Activated naive CD4-positive, alpha-beta T cell (primary cell): Measurements from ENCODE around the gene CA5B.
A peak's percentile ranks its signal among the peaks of the same experiment; 100 is the strongest.
"Not testable (repeated sequence)": the region's sequence is repeated elsewhere in the genome, so short reads cannot be mapped to it uniquely, and the experiment has no call there.

ENCODE experiments used
- DNase-seq, 4 experiments: peaks; one replicate each; lab custom pipeline; 2025; lab: John Stamatoyannopoulos, UW

CA5B gene

GRCh38 chrX:15748841-15749240 lies 10.8 kb downstream of the CA5B start:
- DNase-seq: no peak

GRCh38 chrX:15749642-15750610 lies 11.9 kb downstream of the CA5B start:
- DNase-seq: peak in 1 of 4 experiments; percentile 4

GRCh38 chrX:15750611-15751154 lies 12.6 kb downstream of the CA5B start:
- no peak for DNase-seq

GRCh38 chrX:15751155-15751819 lies 13.2 kb downstream of the CA5B start:
- no peak for DNase-seq

- no peak for DNase-seq
These were observed 17.0 kb downstream of the CA5B start for GRCh38 chrX:15755091-15755490.

- no peak for DNase-seq
These were observed 20.1 kb downstream of the CA5B start for GRCh38 chrX:15758140-15758539.

- DNase-seq: not testable (repeated sequence)
These were observed 21.8 kb downstream of the CA5B start for GRCh38 chrX:15759886-15760285.

GRCh38 chrX:15761564-15762191 lies 23.6 kb downstream of the CA5B start:
- peak in 1 of 4 experiments; percentile 1 for DNase-seq

GRCh38 chrX:15769300-15769954 lies 31.4 kb downstream of the CA5B start:
- no peak for DNase-seq

GRCh38 chrX:15781961-15782699 lies 44.1 kb downstream of the CA5B start:
- DNase-seq: no peak

GRCh38 chrX:15785176-15785750 lies 47.2 kb downstream of the CA5B start:
- no peak for DNase-seq

- DNase-seq: no peak
These were observed 48.8 kb downstream of the CA5B start for GRCh38 chrX:15786915-15787314.

- peak; percentile 58 to 90 (median 74) for DNase-seq
These were observed 52.1 kb downstream of the CA5B start, which contains the start of gene ZRSR2 for GRCh38 chrX:15789979-15790768. Gene ZRSR2 (plus strand): TSS chrX:15790484. CDS start chrX:15790496, 12 bp downstream.

- DNase-seq: no peak
These were observed 52.8 kb downstream of the CA5B start for GRCh38 chrX:15790769-15791290.

GRCh38 chrX:15797707-15798106 lies 59.6 kb downstream of the CA5B start:
- no peak for DNase-seq

GRCh38 chrX:15804563-15804962 lies 66.5 kb downstream of the CA5B start:
- no peak for DNase-seq

- DNase-seq: no peak
These were observed 70.2 kb downstream of the CA5B start for GRCh38 chrX:15808254-15808653.

GRCh38 chrX:15812192-15812938 lies 74.3 kb downstream of the CA5B start:
- no peak for DNase-seq

GRCh38 chrX:15813416-15813815 lies 75.3 kb downstream of the CA5B start:
- no peak for DNase-seq
